HT1080 (cell line): Measurements from ENCODE around the gene TRIM6. TPM values are rescaled to one million over a fixed set of nuclear protein-coding genes. Genes with fewer than 3 reads are reported as not detected.
A peak's percentile ranks its signal among the peaks of the same experiment; 100 is the strongest.
"Not testable (repeated sequence)": the region's sequence is repeated elsewhere in the genome, so short reads cannot be mapped to it uniquely, and the experiment has no call there.

Source experiments
- DNase-seq: peaks from one replicate; pipeline ENCODE4 v3.0.0-alpha.2; 2015; ENCODE audit warnings: low read depth
- total RNA-seq: library from RNA; depleted of rRNA; stranded (reverse); fragments of >200 nt; shearing (Covaris generic); gene quantifications from 2 replicates; pipeline ENCODE4 v1.2.3, GENCODE V29; 2014

Gene TRIM6
- total RNA-seq, 1 experiment from 2014 or later, result 4.8 TPM

- no peak for DNase-seq
Measured at GRCh38 chr11:5603326-5603725, 6.9 kb downstream of the TRIM6 start.

- no peak for DNase-seq
Measured at GRCh38 chr11:5604896-5605295, 8.5 kb downstream of the TRIM6 start.

DNA sequence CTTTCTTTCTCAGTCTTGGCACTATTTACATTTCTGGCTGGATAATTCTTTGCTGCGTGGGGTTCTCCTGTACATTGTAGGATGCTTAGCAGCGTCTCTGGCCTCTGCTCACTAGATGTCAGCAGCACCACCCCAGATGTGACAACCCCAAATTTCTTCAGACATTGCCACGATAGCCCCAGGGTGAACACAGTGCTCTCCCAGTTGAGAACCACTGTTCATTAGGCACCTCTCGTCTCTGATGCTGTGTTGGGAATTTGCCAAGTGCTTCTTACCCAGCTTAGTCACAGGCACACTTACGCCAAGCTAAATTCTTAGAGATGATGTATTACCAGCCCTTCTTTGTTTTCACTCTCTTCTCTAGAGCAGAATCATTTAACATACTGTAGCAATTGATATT, 9.4 kb downstream of the TRIM6 start:
- peak; percentile 54 for DNase-seq

GRCh38 chr11:5608808-5609207, 12.4 kb downstream of the TRIM6 start:
- no peak for DNase-seq

DNA sequence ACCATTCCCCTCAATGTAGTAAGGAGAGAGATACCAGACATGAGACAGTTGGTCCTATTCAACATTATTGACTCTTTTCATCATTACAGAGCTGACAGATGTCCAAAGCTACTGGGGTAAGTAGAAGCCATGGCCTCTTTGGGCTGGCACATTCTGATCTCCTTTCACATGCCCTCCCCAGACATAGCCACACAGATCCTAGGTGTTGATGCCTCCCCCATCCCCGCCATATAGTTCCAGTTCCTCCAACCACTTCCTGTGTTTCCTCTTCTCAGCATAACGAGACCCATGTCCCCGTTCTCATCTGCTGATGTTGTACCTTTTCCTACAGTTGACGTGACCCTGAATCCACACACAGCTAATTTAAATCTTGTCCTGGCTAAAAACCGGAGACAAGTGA, 14.0 kb downstream of the TRIM6 start:
- no peak for DNase-seq

- no peak for DNase-seq
Measured at GRCh38 chr11:5611627-5612026, 15.2 kb downstream of the TRIM6 start.

GRCh38 chr11:5618807-5619206, 22.4 kb downstream of the TRIM6 start:
- DNase-seq, result peak; percentile 79

GRCh38 chr11:5620651-5621521, 24.4 kb downstream of the TRIM6 start:
- peak; percentile 72 for DNase-seq

GRCh38 chr11:5621580-5621979, 25.1 kb downstream of the TRIM6 start:
- DNase-seq, result no peak

- no peak for DNase-seq
Measured at GRCh38 chr11:5622802-5623201, 26.4 kb downstream of the TRIM6 start.

- peak; percentile 73 for DNase-seq
Measured at GRCh38 chr11:5624489-5625279, 28.2 kb downstream of the TRIM6 start, which contains the start of gene TRIM34. Gene TRIM34, plus strand, starts transcription at chr11:5625001. Its CDS starts 7,331 bp downstream, at chr11:5632332.

DNA sequence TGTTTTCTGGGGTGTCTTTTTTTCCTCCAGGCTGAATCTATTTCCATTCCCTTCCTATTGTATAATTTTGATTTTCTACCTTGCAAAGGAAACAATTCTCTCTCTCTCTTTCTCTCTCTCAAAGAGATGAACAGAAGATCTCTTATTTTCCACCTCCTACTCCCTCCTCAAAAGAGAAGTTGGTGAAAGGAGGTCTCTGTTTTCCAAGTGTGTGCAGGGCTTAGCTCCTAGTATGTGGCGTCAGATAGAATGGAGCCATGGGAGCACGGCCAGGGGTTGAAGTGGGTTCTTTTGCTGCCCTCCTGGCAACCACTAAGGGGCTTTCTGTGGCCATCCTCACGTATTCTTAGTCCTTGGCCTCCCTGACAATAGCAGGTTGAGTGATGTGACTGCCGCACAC, 28.8 kb downstream of the TRIM6 start:
- no peak for DNase-seq

- no peak for DNase-seq
Measured at GRCh38 chr11:5626196-5626595, 29.8 kb downstream of the TRIM6 start.

GRCh38 chr11:5631417-5631816, 35.0 kb downstream of the TRIM6 start:
- no peak for DNase-seq

GRCh38 chr11:5631969-5632635, 35.7 kb downstream of the TRIM6 start:
- no peak for DNase-seq

- no peak for DNase-seq
Measured at GRCh38 chr11:5639953-5640352, 43.5 kb downstream of the TRIM6 start.

DNA sequence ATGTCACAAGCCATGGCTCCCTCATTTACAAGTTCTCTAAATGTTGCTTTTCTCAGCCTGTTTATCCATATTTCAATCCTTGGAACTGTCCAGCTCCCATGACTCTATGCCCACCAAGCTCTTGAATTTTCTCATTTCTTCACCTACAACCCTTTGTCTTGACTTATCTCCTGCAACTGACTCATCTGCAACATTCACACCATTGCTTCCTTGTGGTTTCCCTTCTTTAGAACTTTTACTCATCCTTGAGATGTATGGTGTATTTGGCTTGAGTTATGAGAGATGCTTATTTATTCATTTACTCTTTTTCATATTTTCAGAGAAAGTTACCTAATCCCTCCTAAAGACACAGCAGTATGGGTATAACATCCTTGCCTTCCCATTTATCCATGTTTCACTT, 47.1 kb downstream of the TRIM6 start:
- DNase-seq, result no peak

- DNase-seq, result no peak
Measured at GRCh38 chr11:5646139-5646538, 49.7 kb downstream of the TRIM6 start.

DNA sequence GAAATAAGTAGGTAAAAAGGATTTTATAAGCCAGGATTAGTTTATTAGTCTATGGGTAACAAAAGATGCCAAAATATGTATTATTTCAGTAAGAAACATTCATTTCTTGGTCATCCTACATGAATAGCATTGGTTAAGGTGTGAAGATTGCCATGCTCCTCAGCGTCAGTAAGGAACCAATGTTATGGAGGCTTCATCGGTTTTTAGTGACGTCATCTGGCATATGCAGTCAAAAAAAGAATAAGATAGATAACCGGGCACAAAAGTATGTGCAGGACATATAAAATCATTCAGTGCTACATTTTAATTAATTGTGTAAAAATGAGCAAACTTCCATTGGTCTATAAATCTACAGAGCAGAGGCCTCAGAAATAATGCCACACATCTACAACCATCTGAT, 59.0 kb downstream of the TRIM6 start:
- DNase-seq, result no peak

DNA sequence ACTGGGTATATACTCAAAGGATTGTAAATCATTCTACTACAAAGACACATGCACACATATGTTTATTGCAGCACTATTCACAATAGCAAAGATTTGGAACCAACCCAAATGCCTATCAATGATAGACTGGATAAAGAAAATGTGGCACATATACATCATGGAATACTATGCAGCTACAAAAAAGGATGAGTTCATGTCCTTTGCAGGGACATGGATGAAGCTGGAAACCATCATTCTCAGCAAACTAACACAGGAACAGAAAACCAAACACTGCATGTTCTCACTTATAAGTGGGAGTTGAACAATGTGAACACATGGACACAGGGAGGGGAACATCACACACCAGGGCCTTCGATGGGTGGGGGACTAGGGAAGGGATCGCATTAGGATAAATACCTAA, 60.5 kb downstream of the TRIM6 start:
- DNase-seq, result not testable (repeated sequence)

GRCh38 chr11:5658318-5658717, 61.9 kb downstream of the TRIM6 start:
- no peak for DNase-seq
